Fibroblast of lung (primary cell): ENCODE measurements around the gene AATK.

Experiments
- EZH2 ChIP-seq: IDR thresholded peaks from 2 replicates; pipeline ENCODE4 v1.5.1; 2012; ENCODE audit warnings: low read length, control low read depth, mild to moderate bottlenecking; ENCODE audit errors: missing control alignments
- TF ChIP-seq, protein P1 (sequence below), 2 donors: IDR thresholded peaks in 1 of 2; conservative IDR thresholded peaks in 1 of 2; 1 replicate in 1 of 2; 2 replicates in 1 of 2; pipeline ENCODE4 v1.5.1; 2011 to 2012; ENCODE audit warnings: low read length in 2 of 2, control low read depth in 1 of 2, inconsistent platforms in 1 of 2, low read depth in 1 of 2, mild to moderate bottlenecking in 1 of 2

GRCh38 chr17:81142301-81143199, 23.5 kb downstream of the AATK start:
- TF ChIP-seq, protein P1, sequence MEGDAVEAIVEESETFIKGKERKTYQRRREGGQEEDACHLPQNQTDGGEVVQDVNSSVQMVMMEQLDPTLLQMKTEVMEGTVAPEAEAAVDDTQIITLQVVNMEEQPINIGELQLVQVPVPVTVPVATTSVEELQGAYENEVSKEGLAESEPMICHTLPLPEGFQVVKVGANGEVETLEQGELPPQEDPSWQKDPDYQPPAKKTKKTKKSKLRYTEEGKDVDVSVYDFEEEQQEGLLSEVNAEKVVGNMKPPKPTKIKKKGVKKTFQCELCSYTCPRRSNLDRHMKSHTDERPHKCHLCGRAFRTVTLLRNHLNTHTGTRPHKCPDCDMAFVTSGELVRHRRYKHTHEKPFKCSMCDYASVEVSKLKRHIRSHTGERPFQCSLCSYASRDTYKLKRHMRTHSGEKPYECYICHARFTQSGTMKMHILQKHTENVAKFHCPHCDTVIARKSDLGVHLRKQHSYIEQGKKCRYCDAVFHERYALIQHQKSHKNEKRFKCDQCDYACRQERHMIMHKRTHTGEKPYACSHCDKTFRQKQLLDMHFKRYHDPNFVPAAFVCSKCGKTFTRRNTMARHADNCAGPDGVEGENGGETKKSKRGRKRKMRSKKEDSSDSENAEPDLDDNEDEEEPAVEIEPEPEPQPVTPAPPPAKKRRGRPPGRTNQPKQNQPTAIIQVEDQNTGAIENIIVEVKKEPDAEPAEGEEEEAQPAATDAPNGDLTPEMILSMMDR (conservative IDR thresholded peaks at IDR 0.05 in 1 of 2, IDR thresholded peaks at IDR 0.05 in 1 of 2; ENCODE audit: low read depth in 1 of 2, low read length in 2 of 2): peak; percentile 67 to 69
- no peak for TF ChIP-seq EZH2
